ENCODE data around the gene ANKLE2.

Gene ANKLE2

DNA sequence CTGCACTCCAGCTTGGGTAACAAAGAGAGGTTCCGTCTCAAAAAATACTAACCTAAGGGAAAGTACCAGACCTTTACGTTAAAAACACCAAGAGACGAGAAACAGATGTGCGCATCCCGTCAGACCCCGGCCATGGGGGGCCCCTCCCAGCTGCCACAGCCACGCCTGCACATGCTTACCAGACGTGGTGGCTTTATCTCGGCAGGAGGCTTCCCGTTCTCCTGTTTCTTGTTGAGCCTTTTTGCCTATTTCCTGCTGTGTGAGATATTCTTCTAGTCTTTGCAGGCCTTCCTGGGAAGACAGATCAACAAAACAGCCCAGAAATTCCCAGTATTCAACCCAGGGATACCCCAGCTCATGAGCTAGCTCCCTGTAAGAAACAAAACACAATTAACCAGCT, 27.4 kb downstream of the ANKLE2 start:
- DNase-seq (ENCODE audit: extremely low spot score): no peak
- ChIA-PET POLR2A (no interaction called here), CTCF (interaction anchor here (1.1 kb wide), 1 partner anchor 27 kb away, joined by 5 read pairs; no protein-coding TSS in a partner anchor)
- no peak for TF ChIP-seq CTCF (IDR thresholded peaks at IDR 0.05; ENCODE audit: control extremely low read depth, extremely low read depth, low read depth, missing control alignments)

- CTCF ChIA-PET: no interaction called here
- POLR2A ChIA-PET: no interaction called here
- DNase-seq (ENCODE audit: extremely low spot score): no peak
- no peak for TF ChIP-seq CTCF (IDR thresholded peaks at IDR 0.05; ENCODE audit: control extremely low read depth, extremely low read depth, low read depth, missing control alignments)
These were observed 30.1 kb downstream of the ANKLE2 start for GRCh38 chr12:132731574-132731973.

- POLR2A ChIA-PET: interaction anchor here (0.5 kb wide), 1 partner anchor 19 kb away, joined by 3 read pairs; no protein-coding TSS in a partner anchor
- no peak for DNase-seq (ENCODE audit: extremely low spot score)
- no peak for TF ChIP-seq CTCF (IDR thresholded peaks at IDR 0.05; ENCODE audit: control extremely low read depth, extremely low read depth, low read depth, missing control alignments)
- CTCF ChIA-PET: no interaction called here
These were observed 31.3 kb downstream of the ANKLE2 start for GRCh38 chr12:132730353-132730752.

DNA sequence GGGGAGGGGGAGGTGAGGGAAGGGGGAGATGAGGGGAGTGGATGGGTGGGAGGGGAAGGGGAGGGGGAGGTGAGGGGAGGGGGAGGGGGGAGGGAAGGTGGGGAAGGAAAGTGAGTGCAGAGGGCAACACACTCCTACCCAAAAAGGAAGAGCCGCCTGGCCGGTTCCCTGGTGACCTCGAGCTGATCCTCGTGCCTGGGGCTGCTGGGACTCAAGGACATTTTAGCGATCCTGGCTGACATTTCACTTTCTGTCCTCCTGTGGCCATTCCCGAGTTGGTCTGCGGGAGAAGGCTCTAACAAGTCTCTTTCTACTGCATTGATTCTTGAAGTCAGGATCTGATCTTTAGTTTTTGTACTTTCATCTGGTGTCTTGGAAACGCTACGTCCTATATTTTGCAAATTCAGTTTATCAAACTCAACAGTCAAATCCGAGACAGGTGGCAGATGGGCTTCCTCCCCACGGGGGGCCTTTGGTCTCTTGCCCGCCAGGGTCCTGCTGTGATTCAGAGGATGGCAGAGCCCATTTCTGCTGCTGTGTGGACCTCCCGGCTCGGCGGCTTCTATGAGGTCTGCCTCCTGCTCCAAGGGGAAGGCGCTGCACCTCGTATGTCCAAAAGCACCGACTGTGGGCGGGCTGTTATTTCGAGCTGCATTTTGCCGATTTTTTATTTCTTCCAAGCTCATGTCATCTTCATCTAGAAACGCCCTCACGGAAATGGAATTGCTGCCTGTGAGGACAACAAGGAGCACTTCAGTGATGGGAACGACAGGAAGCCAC, 31.9 kb downstream of the ANKLE2 start:
- CTCF ChIA-PET: interaction anchor here (1.5 kb wide), 1 partner anchor 8 kb away, joined by 4 read pairs; no protein-coding TSS in a partner anchor
- POLR2A ChIA-PET: interaction anchor here (0.5 to 0.6 kb wide), 2 partner anchors 19 to 43 kb away, joined by 3 to 6 read pairs; no protein-coding TSS in a partner anchor
- TF ChIP-seq CTCF (IDR thresholded peaks at IDR 0.05; ENCODE audit: control extremely low read depth, extremely low read depth, low read depth, missing control alignments): no peak
- DNase-seq (ENCODE audit: extremely low spot score): no peak

DNA sequence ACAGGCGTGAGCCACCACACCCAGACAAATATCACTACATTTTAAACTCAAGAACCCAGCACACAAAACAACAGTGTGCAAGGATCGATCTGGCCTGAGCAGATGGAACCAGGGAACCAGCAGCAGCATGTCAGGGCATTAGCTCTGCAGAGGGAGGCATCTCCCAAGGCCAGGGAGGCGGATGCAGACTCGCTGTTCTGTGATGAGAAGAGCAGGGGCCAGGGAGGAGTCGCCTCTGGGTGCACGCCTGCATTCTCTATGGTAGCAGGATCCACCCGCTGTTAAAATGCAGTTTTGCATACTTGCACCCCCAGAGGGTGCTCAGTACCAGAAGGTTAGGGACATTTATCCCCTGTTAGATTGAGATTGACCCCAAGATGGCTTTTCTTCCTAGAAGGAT, 33.1 kb downstream of the ANKLE2 start:
- DNase-seq (ENCODE audit: extremely low spot score): no peak
- CTCF ChIA-PET: interaction anchor here (1.1 to 1.5 kb wide), 2 partner anchors 9 to 15 kb away, joined by 4 read pairs; no protein-coding TSS in a partner anchor
- POLR2A ChIA-PET: no interaction called here
- no peak for TF ChIP-seq CTCF (IDR thresholded peaks at IDR 0.05; ENCODE audit: control extremely low read depth, extremely low read depth, low read depth, missing control alignments)

- CTCF ChIA-PET: interaction anchor here (1.1 kb wide), 1 partner anchor 14 kb away, joined by 4 read pairs; no protein-coding TSS in a partner anchor
- DNase-seq (ENCODE audit: extremely low spot score): no peak
- TF ChIP-seq CTCF (IDR thresholded peaks at IDR 0.05; ENCODE audit: control extremely low read depth, extremely low read depth, low read depth, missing control alignments): no peak
- POLR2A ChIA-PET: no interaction called here
These were observed 34.4 kb downstream of the ANKLE2 start for GRCh38 chr12:132727091-132727794.

Measured in GM10248 (cell line).